Fibroblast of pulmonary artery (primary cell): Measurements from ENCODE around the gene GULP1.

ENCODE experiments used
- DNase-seq: peaks from one replicate; pipeline ENCODE4 v3.0.0-alpha.2; 2010; ENCODE audit warnings: low read depth
- H3K4me3 ChIP-seq: replicated peaks from 2 replicates; pipeline ENCODE4 v1.5.1; 2011; ENCODE audit warnings: low read depth, mild to moderate bottlenecking, control low read depth, low read length, moderate library complexity
- CTCF ChIP-seq: IDR thresholded peaks from 2 replicates; pipeline ENCODE4 v1.5.1; 2011; ENCODE audit warnings: mild to moderate bottlenecking, control low read depth, low read length, inconsistent platforms; ENCODE audit errors: missing control alignments

Gene GULP1

DNA sequence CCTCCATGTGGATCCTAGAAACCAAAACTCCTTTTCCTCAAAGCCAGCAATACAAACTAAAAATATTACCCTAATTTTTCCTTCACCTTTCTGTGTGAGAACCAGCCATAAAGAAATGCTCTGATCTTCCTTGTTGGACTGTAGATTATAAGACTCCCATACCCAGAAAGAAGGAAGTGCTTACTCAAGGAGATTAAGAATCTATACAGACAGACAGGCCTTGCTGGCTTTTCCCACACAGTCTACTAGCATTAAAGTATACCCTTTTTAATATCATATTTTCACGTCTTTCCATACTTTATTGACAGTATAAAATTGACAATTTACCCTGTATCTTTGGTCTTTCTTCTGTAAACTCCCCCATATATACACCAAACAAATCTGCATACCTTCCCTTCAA is 139.0 kb downstream of the GULP1 start:
- DNase-seq, result no peak
- no peak for TF ChIP-seq CTCF

GRCh38 chr2:188434018-188434417 is 142.3 kb downstream of the GULP1 start:
- no peak for TF ChIP-seq CTCF
- DNase-seq, result no peak

More for the DNA sequence above, 139.0 kb downstream of the GULP1 start:
- no peak overlapping the region for H3K4me3 ChIP-seq

DNA sequence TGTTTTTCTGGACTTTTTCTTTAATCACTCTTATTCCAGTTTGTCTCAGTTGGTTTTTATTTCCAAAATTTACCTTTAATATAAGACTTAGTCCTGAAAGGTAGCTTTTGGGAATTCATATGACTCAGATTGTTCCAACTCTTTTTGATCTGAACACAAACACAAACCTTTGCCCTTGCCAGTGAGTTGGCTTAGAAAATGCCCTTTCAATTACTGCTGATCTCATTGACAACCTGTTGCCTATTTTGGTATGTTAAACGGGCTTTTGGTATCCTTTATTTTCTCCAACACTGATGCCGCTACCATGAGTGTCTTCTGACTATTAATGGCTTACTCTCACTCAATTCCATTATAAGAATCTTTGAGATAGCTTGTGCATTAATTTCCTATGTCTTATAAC is 143.4 kb downstream of the GULP1 start:
- H3K4me3 ChIP-seq, result no peak overlapping the region
- TF ChIP-seq CTCF, result no peak
- DNase-seq, result no peak

More at GRCh38 chr2:188434018-188434417, 142.3 kb downstream of the GULP1 start:
- no peak overlapping the region for H3K4me3 ChIP-seq

- no peak for TF ChIP-seq CTCF
- H3K4me3 ChIP-seq, result no peak overlapping the region
- no peak for DNase-seq
Observed at GRCh38 chr2:188437537-188437936, 145.9 kb downstream of the GULP1 start.

DNA sequence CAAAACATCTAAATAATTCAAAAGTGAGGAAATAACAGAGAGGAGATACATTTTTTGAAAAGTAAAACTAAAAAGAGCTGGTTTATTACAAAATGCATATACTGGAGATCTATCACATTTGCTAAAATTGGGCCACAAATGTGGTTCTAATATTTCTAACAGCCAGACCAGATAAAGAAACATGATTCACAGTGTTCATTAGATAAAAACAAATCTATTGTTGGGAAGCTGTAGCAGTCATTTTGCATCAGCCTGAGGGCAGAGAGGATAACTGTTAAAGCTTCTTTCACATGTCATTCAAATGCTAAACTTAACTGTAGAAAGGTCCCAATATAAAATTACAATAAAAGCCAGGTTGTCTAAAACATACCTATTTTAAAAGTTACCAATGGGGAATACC is 148.3 kb downstream of the GULP1 start:
- TF ChIP-seq CTCF, result no peak
- no peak for DNase-seq
- no peak overlapping the region for H3K4me3 ChIP-seq

GRCh38 chr2:188440849-188441248 is 149.2 kb downstream of the GULP1 start:
- no peak for DNase-seq
- no peak for TF ChIP-seq CTCF
- H3K4me3 ChIP-seq, result no peak overlapping the region

DNA sequence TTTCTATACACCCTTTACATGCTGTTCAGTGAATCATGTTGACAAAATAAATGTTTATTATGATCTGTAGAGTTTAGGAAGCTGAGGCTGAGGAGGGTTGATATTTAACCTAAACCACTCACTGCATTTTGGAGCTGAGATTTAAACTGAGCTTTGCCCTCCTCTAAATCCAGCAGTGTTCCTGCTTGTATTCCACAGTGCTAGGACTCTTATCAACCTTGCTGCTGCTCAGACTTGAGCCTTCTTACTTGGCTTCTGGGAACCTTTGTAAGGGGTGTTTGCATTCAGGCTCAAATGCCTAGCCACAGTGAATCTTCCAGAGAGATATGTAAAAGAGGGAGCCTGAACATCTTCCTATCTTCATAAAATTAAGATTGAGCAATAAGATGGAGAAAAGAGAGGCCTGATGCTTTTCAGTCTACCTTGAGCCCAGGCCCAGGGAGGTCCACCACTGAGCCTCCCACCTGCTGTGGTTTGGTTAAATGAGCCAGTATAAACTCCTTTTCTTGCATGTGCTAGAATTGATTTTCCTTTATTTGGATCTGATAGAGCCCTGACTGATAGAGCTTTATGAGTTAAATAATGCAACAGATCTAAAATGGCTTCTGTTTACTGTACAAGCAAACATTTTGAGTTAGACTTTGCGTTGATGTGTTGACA is 149.7 kb downstream of the GULP1 start:
- no peak overlapping the region for H3K4me3 ChIP-seq
- DNase-seq, result no peak
- TF ChIP-seq CTCF, result no peak
